Measurements from ENCODE around the gene ARHGEF26.

The ARHGEF26 gene

GRCh38 chr3:154195620-154196356 is 74.6 kb downstream of the ARHGEF26 start:
- DNase-seq = no peak

GRCh38 chr3:154197751-154198150 is 76.6 kb downstream of the ARHGEF26 start:
- no peak for DNase-seq

GRCh38 chr3:154209499-154209898 is 88.3 kb downstream of the ARHGEF26 start:
- no peak for DNase-seq

- no peak for DNase-seq
Observed at GRCh38 chr3:154210986-154211385, 89.8 kb downstream of the ARHGEF26 start.

- DNase-seq = no peak
Observed at GRCh38 chr3:154214306-154214705, 93.1 kb downstream of the ARHGEF26 start.

GRCh38 chr3:154217671-154218070 is 96.5 kb downstream of the ARHGEF26 start:
- no peak for DNase-seq

- DNase-seq = no peak
Observed at GRCh38 chr3:154218728-154219127, 97.5 kb downstream of the ARHGEF26 start.

GRCh38 chr3:154220462-154220861 is 99.3 kb downstream of the ARHGEF26 start:
- DNase-seq = no peak

GRCh38 chr3:154223519-154223918 is 102.3 kb downstream of the ARHGEF26 start:
- DNase-seq = no peak

- no peak for DNase-seq
Observed at GRCh38 chr3:154224366-154224765, 103.2 kb downstream of the ARHGEF26 start.

GRCh38 chr3:154224866-154225265 is 103.7 kb downstream of the ARHGEF26 start:
- no peak for DNase-seq

- DNase-seq = no peak
Observed at GRCh38 chr3:154225536-154225935, 104.3 kb downstream of the ARHGEF26 start.

GRCh38 chr3:154227531-154227930 is 106.3 kb downstream of the ARHGEF26 start:
- no peak for DNase-seq

- no peak for DNase-seq
Observed at GRCh38 chr3:154228561-154229216, 107.5 kb downstream of the ARHGEF26 start.

GRCh38 chr3:154229217-154229590 is 108.0 kb downstream of the ARHGEF26 start:
- DNase-seq = no peak

- DNase-seq = no peak
Observed at GRCh38 chr3:154235330-154235729, 114.1 kb downstream of the ARHGEF26 start.

GRCh38 chr3:154236331-154236730 is 115.1 kb downstream of the ARHGEF26 start:
- no peak for DNase-seq

- no peak for DNase-seq
Observed at GRCh38 chr3:154240235-154240634, 119.0 kb downstream of the ARHGEF26 start.

- no peak for DNase-seq
Observed at GRCh38 chr3:154241496-154241895, 120.3 kb downstream of the ARHGEF26 start.

- no peak for DNase-seq
Observed at GRCh38 chr3:154242766-154243165, 121.6 kb downstream of the ARHGEF26 start.

- DNase-seq = no peak
Observed at GRCh38 chr3:154243353-154243752, 122.2 kb downstream of the ARHGEF26 start.

GRCh38 chr3:154244644-154245043 is 123.5 kb downstream of the ARHGEF26 start:
- DNase-seq = no peak

GRCh38 chr3:154247806-154248415 is 126.7 kb downstream of the ARHGEF26 start:
- no peak for DNase-seq

- DNase-seq = no peak
Observed at GRCh38 chr3:154250291-154250690, 129.1 kb downstream of the ARHGEF26 start.

All from right kidney (tissue), 1 donor.